Smooth muscle cell (in vitro differentiated cells): ENCODE measurements around the gene STARD9. TPM values are rescaled to one million over a fixed set of nuclear protein-coding genes. Genes with fewer than 3 reads are reported as not detected.

ENCODE experiments used
- DNase-seq: peaks from one replicate; lab custom pipeline; 2025; ENCODE audit not compliant: unreplicated experiment; lab: John Stamatoyannopoulos, UW
- H2AFZ ChIP-seq: fragments of 200-600 bp; sonication (generic); 2 replicates; pipeline ENCODE4 v1.6.0; 2016; ENCODE audit warnings: antibody characterized with exemption, low read depth, mild to moderate bottlenecking
- H3F3A ChIP-seq: fragments of 200-600 bp; sonication (generic); 2 replicates; pipeline ENCODE4 v1.6.0; 2017; ENCODE audit warnings: antibody characterized with exemption, low read depth
- H3K27ac ChIP-seq: fragments of 200-600 bp; sonication (generic); 2 replicates; pipeline ENCODE4 v1.5.1; 2016; ENCODE audit warnings: low read depth, mild to moderate bottlenecking
- H3K27me3 ChIP-seq: fragments of 200-600 bp; sonication (generic); 2 replicates; pipeline ENCODE4 v1.6.1; 2016; ENCODE audit warnings: low read depth, mild to moderate bottlenecking
- H3K36me3 ChIP-seq: fragments of 200-600 bp; sonication (generic); 2 replicates; pipeline ENCODE4 v1.5.1; 2016; ENCODE audit warnings: low read depth
- H3K4me1 ChIP-seq: fragments of 200-600 bp; sonication (generic); 2 replicates; pipeline ENCODE4 v1.5.1; 2016; ENCODE audit warnings: low read depth
- H3K4me2 ChIP-seq: fragments of 200-600 bp; sonication (generic); 2 replicates; pipeline ENCODE4 v1.6.0; 2016; ENCODE audit warnings: mild to moderate bottlenecking
- H3K4me3 ChIP-seq: fragments of 200-600 bp; sonication (generic); 2 replicates; pipeline ENCODE4 v1.5.1; 2016; ENCODE audit warnings: mild to moderate bottlenecking
- H3K79me2 ChIP-seq: fragments of 200-600 bp; sonication (generic); 2 replicates; pipeline ENCODE4 v1.6.0; 2016; ENCODE audit warnings: low read depth, mild to moderate bottlenecking
- H3K9ac ChIP-seq: fragments of 200-600 bp; sonication (generic); 2 replicates; pipeline ENCODE4 v1.6.0; 2016; ENCODE audit warnings: low read depth
- H3K9me3 ChIP-seq: fragments of 200-600 bp; sonication (generic); replicated peaks from 2 replicates; pipeline ENCODE4 v1.5.1; 2016; ENCODE audit warnings: low read depth
- H4K20me1 ChIP-seq: fragments of 200-600 bp; sonication (generic); 2 replicates; pipeline ENCODE4 v1.6.0; 2016; ENCODE audit warnings: low read depth
- CTCF ChIP-seq: fragments of 200-600 bp; sonication (generic); IDR thresholded peaks from 2 replicates; pipeline ENCODE4 v1.5.1; 2017; ENCODE audit warnings: borderline replicate concordance, mild to moderate bottlenecking, antibody characterized with exemption; ENCODE audit not compliant: insufficient read depth, poor library complexity, severe bottlenecking
- WGBS: methylation state at CpG from one replicate; pipeline ENCODE4 v1.1.7; 2016; ENCODE audit warnings: low lambda C conversion rate; 5-methylcytosine and 5-hydroxymethylcytosine counted together
- polyA plus RNA-seq: library from polyadenylated mRNA; unstranded; fragments of >200 nt; fragmentation: Nextera tagmentation; extraction: Ambion mirVana; gene quantifications from 2 replicates; pipeline ENCODE4 v1.2.1, GENCODE V29; 2016
- total RNA-seq: library from RNA; depleted of rRNA; stranded (reverse); fragments of >200 nt; gene quantifications from 2 replicates; pipeline ENCODE4 v1.2.3, GENCODE V29; 2014

STARD9 gene
- total and polyA plus RNA-seq, 2 experiments from 2014 or later, result 1.6 to 6.3 TPM

- Histone ChIP-seq H3K9ac (peak overlapping the region; percentile 75), H3F3A (peaks cover 5% of the 10 kb centered on the region), H3K27me3 (no peaks in the 10 kb centered on the region), H3K4me1 (no peaks in the 10 kb centered on the region), H3K4me3 (peak overlapping the region; percentile 95), H2AFZ (peak overlapping the region; percentile 87), H3K9me3 (no peaks in the 10 kb centered on the region), H3K36me3 (no peaks in the 10 kb centered on the region), H3K27ac (no peak overlapping the region), H3K79me2 (peaks cover 16% of the 10 kb centered on the region), H4K20me1 (peaks cover 10% of the 10 kb centered on the region), H3K4me2 (peak overlapping the region; percentile 93)
- TF ChIP-seq CTCF, result no peak
- 3% methylated on average over 37 of the region's 55 CpGs for WGBS
- no peak for DNase-seq
These were observed 160.9 kb downstream of the STARD9 start for GRCh38 chr15:42736178-42736792.

- H2AFZ ChIP-seq, result peak within 1 kb of the TSS; percentile 87
- H3K4me3 ChIP-seq, result peak within 1 kb of the TSS; percentile 95
- H3K27me3 ChIP-seq, result no peaks in the 10 kb centered on the region
- H3F3A ChIP-seq, result peaks cover 7% of the 10 kb centered on the region
- H3K4me2 ChIP-seq, result peak within 1 kb of the TSS; percentile 93
- WGBS, result under 1% methylated on average over 50 of the region's 76 CpGs
- H4K20me1 ChIP-seq, result peaks cover 10% of the 10 kb centered on the region
- DNase-seq, result peak; percentile 83
- no peaks in the 10 kb centered on the region for H3K36me3 ChIP-seq
- H3K79me2 ChIP-seq, result peaks cover 16% of the 10 kb centered on the region
- no peaks in the 10 kb centered on the region for H3K9me3 ChIP-seq
- H3K27ac ChIP-seq, result peak within 1 kb of the TSS; percentile 69
- H3K9ac ChIP-seq, result peak within 1 kb of the TSS; percentile 75
- no peaks in the 10 kb centered on the region for H3K4me1 ChIP-seq
- no peak for TF ChIP-seq CTCF
These were observed 161.6 kb downstream of the STARD9 start, which contains the start of gene CDAN1 for GRCh38 chr15:42736793-42737528. Gene CDAN1 (minus strand): TSS chr15:42737128. CDS start chr15:42737102, 26 bp downstream.

- WGBS, result 89% methylated on average over 21 of the region's 21 CpGs
These were observed 162.3 kb downstream of the STARD9 start for GRCh38 chr15:42737529-42738328.

More at GRCh38 chr15:42737529-42738328, 162.3 kb downstream of the STARD9 start:
- peak overlapping the region; percentile 76 for H2AFZ ChIP-seq
- no peaks in the 10 kb centered on the region for H3K27me3 ChIP-seq
- H3K36me3 ChIP-seq, result no peaks in the 10 kb centered on the region
- H4K20me1 ChIP-seq, result peaks cover 10% of the 10 kb centered on the region
- H3K27ac ChIP-seq, result peak overlapping the region; percentile 69
- peaks cover 9% of the 10 kb centered on the region for H3F3A ChIP-seq
- TF ChIP-seq CTCF, result no peak
- no peak for DNase-seq
- peaks cover 16% of the 10 kb centered on the region for H3K79me2 ChIP-seq
- H3K4me3 ChIP-seq, result peak overlapping the region; percentile 95
- no peaks in the 10 kb centered on the region for H3K9me3 ChIP-seq
- no peaks in the 10 kb centered on the region for H3K4me1 ChIP-seq
- peak overlapping the region; percentile 75 for H3K9ac ChIP-seq
- H3K4me2 ChIP-seq, result peak overlapping the region; percentile 93
